Right atrium auricular region (tissue), 2 donors: ENCODE data around the gene SLC25A48. TPM values are rescaled to one million over a fixed set of nuclear protein-coding genes. Genes with fewer than 3 reads are reported as not detected.

Source experiments
- DNase-seq: peaks from one replicate; pipeline ENCODE4 v3.0.0-alpha.2; 2019; ENCODE audit warnings: low spot score
- H3K27ac ChIP-seq, 2 donors: fragments of 200-600 bp; sonication (generic); 1 replicate in 1 of 2; 2 replicates in 1 of 2; pipeline ENCODE4 v1.5.1; 2016 to 2019
- H3K27me3 ChIP-seq, 2 donors: fragments of 200-600 bp; sonication (generic); one replicate each; pipeline versions ENCODE4 v1.5.1 to v1.6.0; 2017 to 2019
- H3K36me3 ChIP-seq: fragments of 200-600 bp; sonication (generic); one replicate; pipeline ENCODE4 v1.5.1; 2016
- H3K4me1 ChIP-seq, 2 donors: fragments of 200-600 bp; sonication (generic); one replicate each; pipeline versions ENCODE4 v1.5.1 to v1.6.0; 2017 to 2019
- H3K4me3 ChIP-seq, 2 donors: fragments of 200-600 bp; sonication (generic); 1 replicate in 1 of 2; 2 replicates in 1 of 2; pipeline ENCODE4 v1.5.1; 2017 to 2019; ENCODE audit warnings: mild to moderate bottlenecking in 1 of 2, moderate library complexity in 1 of 2
- H3K9me3 ChIP-seq, 2 donors: fragments of 200-600 bp; sonication (generic); one replicate each; pipeline ENCODE4 v1.5.1; 2019
- total RNA-seq, 2 donors: library from RNA; depleted of rRNA; stranded (reverse); fragments of >200 nt; gene quantifications; one replicate each; pipeline ENCODE4 v1.1.0, GENCODE V29; 2016
- TF ChIP-seq, protein P1 (sequence below), 2 donors: fragments of 200-600 bp; sonication (generic); IDR thresholded peaks; one replicate each; pipeline ENCODE4 v1.5.1; 2019; ENCODE audit warnings: antibody characterized with exemption in 2 of 2

The SLC25A48 gene
- total RNA-seq, 2 donors from 2014 or later = not detected

- Histone ChIP-seq H3K9me3 (no peaks in the 10 kb centered on the region), H3K4me1 (peaks cover 0 to 3% of the 10 kb centered on the region in 2 donors), H3K27ac (no peak overlapping the region), H3K4me3 (no peak overlapping the region), H3K27me3 (no peaks in the 10 kb centered on the region), H3K36me3 (no peaks in the 10 kb centered on the region)
- no peak for DNase-seq
- TF ChIP-seq, protein P1, sequence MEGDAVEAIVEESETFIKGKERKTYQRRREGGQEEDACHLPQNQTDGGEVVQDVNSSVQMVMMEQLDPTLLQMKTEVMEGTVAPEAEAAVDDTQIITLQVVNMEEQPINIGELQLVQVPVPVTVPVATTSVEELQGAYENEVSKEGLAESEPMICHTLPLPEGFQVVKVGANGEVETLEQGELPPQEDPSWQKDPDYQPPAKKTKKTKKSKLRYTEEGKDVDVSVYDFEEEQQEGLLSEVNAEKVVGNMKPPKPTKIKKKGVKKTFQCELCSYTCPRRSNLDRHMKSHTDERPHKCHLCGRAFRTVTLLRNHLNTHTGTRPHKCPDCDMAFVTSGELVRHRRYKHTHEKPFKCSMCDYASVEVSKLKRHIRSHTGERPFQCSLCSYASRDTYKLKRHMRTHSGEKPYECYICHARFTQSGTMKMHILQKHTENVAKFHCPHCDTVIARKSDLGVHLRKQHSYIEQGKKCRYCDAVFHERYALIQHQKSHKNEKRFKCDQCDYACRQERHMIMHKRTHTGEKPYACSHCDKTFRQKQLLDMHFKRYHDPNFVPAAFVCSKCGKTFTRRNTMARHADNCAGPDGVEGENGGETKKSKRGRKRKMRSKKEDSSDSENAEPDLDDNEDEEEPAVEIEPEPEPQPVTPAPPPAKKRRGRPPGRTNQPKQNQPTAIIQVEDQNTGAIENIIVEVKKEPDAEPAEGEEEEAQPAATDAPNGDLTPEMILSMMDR (IDR thresholded peaks at IDR 0.05) = no peak
These were observed 28.3 kb downstream of the SLC25A48 start for GRCh38 chr5:135862744-135863143.

- peaks cover 0 to 3% of the 10 kb centered on the region in 2 donors for H3K4me1 ChIP-seq
- no peaks in the 10 kb centered on the region for H3K36me3 ChIP-seq
- no peaks in the 10 kb centered on the region for H3K9me3 ChIP-seq
- H3K27ac ChIP-seq = peak overlapping the region in 1 of 2 donors; percentile 27
- H3K27me3 ChIP-seq = no peaks in the 10 kb centered on the region
- H3K4me3 ChIP-seq = no peak overlapping the region
- TF ChIP-seq, protein P1 (IDR thresholded peaks at IDR 0.05) = no peak
- DNase-seq = no peak
These were observed 30.3 kb downstream of the SLC25A48 start for GRCh38 chr5:135864503-135865435.

DNA sequence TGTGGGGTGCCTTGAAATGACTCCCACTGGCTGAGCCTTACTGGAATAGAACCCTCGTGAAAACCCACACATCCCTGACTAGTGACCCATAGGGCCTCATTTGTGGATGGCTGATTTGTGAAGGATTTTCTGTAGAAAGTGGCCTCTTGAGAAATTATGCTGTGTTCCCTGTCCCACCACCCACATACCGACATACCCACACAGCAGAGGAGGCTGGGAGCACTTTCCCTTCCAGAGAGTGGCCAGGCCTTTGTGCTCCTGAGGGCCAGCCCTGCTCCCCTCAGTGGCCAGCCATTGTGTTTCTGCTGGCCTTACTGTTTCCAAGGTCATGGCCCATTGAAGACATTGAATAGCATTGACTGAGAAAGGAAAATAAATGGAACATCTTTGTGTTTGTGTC, 31.6 kb downstream of the SLC25A48 start:
- H3K27ac ChIP-seq = no peak overlapping the region
- TF ChIP-seq, protein P1 (IDR thresholded peaks at IDR 0.05) = no peak
- H3K4me3 ChIP-seq = no peak overlapping the region

GRCh38 chr5:135867599-135867998, 33.1 kb downstream of the SLC25A48 start:
- DNase-seq = no peak
- TF ChIP-seq, protein P1 (IDR thresholded peaks at IDR 0.05) = no peak
- Histone ChIP-seq H3K4me3 (no peak overlapping the region), H3K27ac (no peak overlapping the region), H3K9me3 (no peaks in the 10 kb centered on the region), H3K36me3 (no peaks in the 10 kb centered on the region), H3K4me1 (peaks cover 0 to 3% of the 10 kb centered on the region in 2 donors), H3K27me3 (no peaks in the 10 kb centered on the region)

More for the DNA sequence above, 31.6 kb downstream of the SLC25A48 start:
- no peaks in the 10 kb centered on the region for H3K27me3 ChIP-seq
- no peaks in the 10 kb centered on the region for H3K9me3 ChIP-seq
- no peaks in the 10 kb centered on the region for H3K36me3 ChIP-seq
- no peak for DNase-seq
- peaks cover 0 to 3% of the 10 kb centered on the region in 2 donors for H3K4me1 ChIP-seq

DNA sequence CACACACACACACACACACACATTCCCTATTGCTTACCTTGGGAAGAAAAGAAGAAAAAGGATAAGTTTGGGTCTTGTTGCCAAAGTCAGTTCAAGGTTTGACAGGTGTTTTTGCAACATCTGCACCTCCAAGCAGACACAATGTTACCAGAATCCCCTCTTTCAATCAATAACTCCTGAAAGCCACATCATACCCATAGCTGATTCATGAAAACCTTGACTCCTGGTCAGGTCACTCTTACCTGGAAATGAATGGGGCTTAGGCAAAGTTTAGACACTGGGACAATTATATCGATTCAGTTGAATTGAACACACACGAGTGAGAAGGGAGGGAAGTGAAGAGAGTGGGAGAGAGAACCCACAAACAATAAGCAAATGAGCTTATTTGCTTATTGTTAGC, 34.2 kb downstream of the SLC25A48 start:
- H3K36me3 ChIP-seq = no peaks in the 10 kb centered on the region
- H3K27ac ChIP-seq = no peak overlapping the region
- H3K27me3 ChIP-seq = no peaks in the 10 kb centered on the region
- H3K4me1 ChIP-seq = peaks cover 0 to 3% of the 10 kb centered on the region in 2 donors
- no peaks in the 10 kb centered on the region for H3K9me3 ChIP-seq
- TF ChIP-seq, protein P1 (IDR thresholded peaks at IDR 0.05) = no peak
- no peak overlapping the region for H3K4me3 ChIP-seq
- DNase-seq = no peak
